ENCODE data around the gene TRIM29. TPM values are rescaled to one million over a fixed set of nuclear protein-coding genes. Genes with fewer than 3 reads are reported as not detected.

TRIM29 gene
- total RNA-seq, 1 experiment from 2014 or later = not detected

- Histone ChIP-seq H3K4ac (ENCODE audit: low read depth, low read length) (no peak overlapping the region), H4K91ac (ENCODE audit: insufficient read length, low read depth, low read length) (no peak overlapping the region), H2BK20ac (ENCODE audit: low read depth, low read length, poor library complexity, severe bottlenecking) (no peak overlapping the region), H3K79me1 (ENCODE audit: insufficient read depth, low read depth, low read length, poor library complexity, severe bottlenecking) (no peaks in the 10 kb centered on the region), H2BK15ac (ENCODE audit: low read depth, low read length) (no peak overlapping the region), H3K4me2 (ENCODE audit: insufficient read depth, insufficient read length, low read length) (no peak overlapping the region), H3K79me2 (ENCODE audit: insufficient read depth, low read length) (no peaks in the 10 kb centered on the region), H2BK5ac (ENCODE audit: insufficient read length, low read length) (no peak overlapping the region), H3K4me1 (ENCODE audit: insufficient read depth, low read length) (peaks cover 4% of the 10 kb centered on the region), H4K5ac (ENCODE audit: insufficient read length, low read depth, low read length) (no peak overlapping the region), H3K9me3 (ENCODE audit: control insufficient read depth, low read depth, low read length) (no peaks in the 10 kb centered on the region), H2BK120ac (ENCODE audit: low read depth, low read length, poor library complexity, severe bottlenecking) (no peak overlapping the region), H4K20me1 (ENCODE audit: control insufficient read depth, insufficient read depth, insufficient read length) (no peaks in the 10 kb centered on the region), H2BK12ac (ENCODE audit: insufficient read length, low read depth, low read length) (no peak overlapping the region), H3T11ph (ENCODE audit: low read length) (no peak overlapping the region), H3K9ac (ENCODE audit: extremely low read depth, insufficient read length, low read length) (no peak overlapping the region), H4K8ac (replicated peaks; ENCODE audit: insufficient read length, low read depth, low read length) (no peak overlapping the region), H3K56ac (ENCODE audit: insufficient read length, low read depth, low read length) (no peak overlapping the region), H3K27me3 (ENCODE audit: insufficient read depth, low read length) (no peaks in the 10 kb centered on the region; the same call in 1 of the 2 replicates), H3K23ac (ENCODE audit: insufficient read length, low read depth, low read length) (no peak overlapping the region), H3K27ac (ENCODE audit: insufficient read length, low read depth, low read length) (no peak overlapping the region), H3K18ac (ENCODE audit: insufficient read length, low read depth, low read length) (no peak overlapping the region), H3K23me2 (ENCODE audit: insufficient read length, low read depth, low read length, poor library complexity, severe bottlenecking) (no peaks in the 10 kb centered on the region), H2AK5ac (ENCODE audit: insufficient read length, low read length) (no peak overlapping the region), H2AFZ (ENCODE audit: low read length) (no peak overlapping the region), H3K14ac (ENCODE audit: insufficient read depth, low read length) (no peak overlapping the region)
- no peak for TF ChIP-seq CTCF (conservative IDR thresholded peaks at IDR 0.05)
- H3K27ac Mint-ChIP-seq = no peak overlapping the region
- H3K36me3 Mint-ChIP-seq (ENCODE audit: insufficient read depth in 1 of 3, low read depth in 3 of 3) = peaks cover 0 to 7% (median 2%) of the 10 kb centered on the region in 3 experiments; a peak in 1 of 7 replicates
- H3K4me3 Mint-ChIP-seq = no peak overlapping the region
- peaks cover 31 to 41% of the 10 kb centered on the region in 2 experiments for H3K4me1 Mint-ChIP-seq
- peaks cover 9% of the 10 kb centered on the region for H3K27me3 Mint-ChIP-seq (ENCODE audit: low read depth)
- WGBS (ENCODE audit: extremely low coverage, insufficient read length, low lambda C conversion rate) = no CpG with 5 or more reads among the region's 7 CpGs
- H3K9me3 Mint-ChIP-seq = no peaks in the 10 kb centered on the region
- peak; percentile 12 for DNase-seq
Observed at GRCh38 chr11:120064341-120064740, 73.6 kb downstream of the TRIM29 start.

Data from H9 (cell line).